MM.1S (cell line): ENCODE data around the gene HOMER2.

Experiments used
- DNase-seq: peaks from one replicate; pipeline ENCODE4 v3.0.0-alpha.2; 2015
- H2AFZ ChIP-seq: fragments of 300-600 bp; sonication (generic); 2 replicates; pipeline ENCODE4 v1.6.0; 2016; ENCODE audit warnings: antibody characterized with exemption, low read length
- H3F3A ChIP-seq: fragments of 300-600 bp; sonication (generic); 2 replicates; pipeline ENCODE4 v1.6.1; 2016; ENCODE audit warnings: mild to moderate bottlenecking, antibody characterized with exemption, low read length, moderate library complexity, mixed read lengths; ENCODE audit not compliant: insufficient read depth
- H3K27ac ChIP-seq: fragments of 300-600 bp; sonication (generic); 2 replicates; pipeline ENCODE4 v1.5.1; 2016; ENCODE audit warnings: mild to moderate bottlenecking, low read length
- H3K27me3 ChIP-seq: fragments of 300-600 bp; sonication (generic); replicated peaks from 2 replicates; pipeline ENCODE4 v1.6.0; 2016; ENCODE audit warnings: low read length; ENCODE audit not compliant: insufficient read depth
- H3K36me3 ChIP-seq: fragments of 300-600 bp; sonication (generic); replicated peaks from 2 replicates; pipeline ENCODE4 v1.6.1; 2016; ENCODE audit warnings: mild to moderate bottlenecking, low read length, mixed read lengths; ENCODE audit not compliant: insufficient read depth
- H3K4me1 ChIP-seq: fragments of 300-600 bp; sonication (generic); 2 replicates; pipeline ENCODE4 v1.6.1; 2016; ENCODE audit warnings: low read length, mixed read lengths
- H3K4me2 ChIP-seq: fragments of 300-600 bp; sonication (generic); 2 replicates; pipeline ENCODE4 v1.6.0; 2016; ENCODE audit warnings: low read depth, low read length
- H3K4me3 ChIP-seq: fragments of 300-600 bp; sonication (generic); 2 replicates; pipeline ENCODE4 v1.5.1; 2016; ENCODE audit warnings: low read length, mixed read lengths
- H3K79me2 ChIP-seq: fragments of 300-600 bp; sonication (generic); 2 replicates; pipeline ENCODE4 v1.6.1; 2016; ENCODE audit warnings: mixed run types, low read length, mixed read lengths
- H3K9ac ChIP-seq: fragments of 300-600 bp; sonication (generic); 2 replicates; pipeline ENCODE4 v1.6.1; 2016; ENCODE audit warnings: low read length, mixed read lengths
- H3K9me2 ChIP-seq: fragments of 300-600 bp; sonication (generic); replicated peaks from 2 replicates; pipeline ENCODE4 v1.6.1; 2016; ENCODE audit warnings: mild to moderate bottlenecking, low read length, mixed read lengths; ENCODE audit not compliant: insufficient read depth
- H3K9me3 ChIP-seq: fragments of 300-600 bp; sonication (generic); replicated peaks from 2 replicates; pipeline ENCODE4 v1.6.1; 2016; ENCODE audit warnings: mild to moderate bottlenecking, low read length, mixed read lengths; ENCODE audit not compliant: insufficient read depth
- H4K20me1 ChIP-seq: fragments of 300-600 bp; sonication (generic); 2 replicates; pipeline ENCODE4 v1.6.1; 2016; ENCODE audit warnings: mild to moderate bottlenecking, low read length, moderate library complexity, mixed read lengths; ENCODE audit not compliant: insufficient read depth
- CTCF ChIP-seq: fragments of 300-600 bp; sonication (generic); IDR thresholded peaks from 2 replicates; pipeline ENCODE4 v1.5.1; 2016; ENCODE audit warnings: antibody characterized with exemption, low read length, mixed read lengths
- EZH2 ChIP-seq: fragments of 300-600 bp; sonication (generic); optimal IDR thresholded peaks from 2 replicates; pipeline ENCODE3; 2017; ENCODE audit warnings: low read depth, mild to moderate bottlenecking, antibody characterized with exemption, low read length, mixed read lengths
- EZH2phosphoT487 ChIP-seq: fragments of 300-600 bp; sonication (generic); IDR thresholded peaks from 2 replicates; pipeline ENCODE4 v1.6.1; 2018; ENCODE audit warnings: antibody characterized with exemption, low read length

The HOMER2 gene

GRCh38 chr15:82951472-82952157, 905 bp downstream of the HOMER2 start:
- TF ChIP-seq EZH2phosphoT487 (no peak), EZH2 (no peak)
- Histone ChIP-seq H3K9me3 (no peaks in the 10 kb centered on the region), H2AFZ (0 out of 2 replicates have a peak overlapping the region, but pooled peaks have one; percentile 51), H3K79me2 (no peaks in the 10 kb centered on the region), H3K9me2 (no peaks in the 10 kb centered on the region), H3K36me3 (no peaks in the 10 kb centered on the region), H3K9ac (no peak overlapping the region), H3K27ac (no peak overlapping the region), H3K4me1 (peaks cover 25% of the 10 kb centered on the region), H3K4me3 (peak overlapping the region; percentile 58), H3K27me3 (peaks cover 12% of the 10 kb centered on the region), H3K4me2 (peak overlapping the region; percentile 81), H3F3A (peaks cover 17% of the 10 kb centered on the region), H4K20me1 (no peaks in the 10 kb centered on the region)
- DNase-seq, result no peak

GRCh38 chr15:82950746-82951370, 1.7 kb downstream of the HOMER2 start:
- H3K9me3 ChIP-seq, result no peaks in the 10 kb centered on the region
- H3K4me1 ChIP-seq, result peaks cover 25% of the 10 kb centered on the region
- H3K27ac ChIP-seq, result peak overlapping the region; percentile 35; the same call in 1 of the 2 replicates
- no peaks in the 10 kb centered on the region for H3K9me2 ChIP-seq
- no peak for TF ChIP-seq EZH2phosphoT487
- no peak for TF ChIP-seq CTCF
- TF ChIP-seq EZH2, result no peak
- H2AFZ ChIP-seq, result no peak overlapping the region
- peak overlapping the region; percentile 40 for H3K4me3 ChIP-seq
- H3K36me3 ChIP-seq, result no peaks in the 10 kb centered on the region
- peaks cover 17% of the 10 kb centered on the region for H3F3A ChIP-seq
- H4K20me1 ChIP-seq, result no peaks in the 10 kb centered on the region
- no peaks in the 10 kb centered on the region for H3K79me2 ChIP-seq
- peak; percentile 71 for DNase-seq
- H3K27me3 ChIP-seq, result peaks cover 12% of the 10 kb centered on the region
- peak overlapping the region; percentile 81 for H3K4me2 ChIP-seq
- H3K9ac ChIP-seq, result no peak overlapping the region; the same call in 1 of the 2 replicates

GRCh38 chr15:82950295-82950694, 2.2 kb downstream of the HOMER2 start:
- H3K9ac ChIP-seq, result no peak overlapping the region

More at GRCh38 chr15:82950295-82950694, 2.2 kb downstream of the HOMER2 start:
- Histone ChIP-seq H3K79me2 (no peaks in the 10 kb centered on the region), H3K27ac (peak overlapping the region; percentile 35; the same call in 1 of the 2 replicates), H3K36me3 (no peaks in the 10 kb centered on the region), H3F3A (peaks cover 17% of the 10 kb centered on the region), H3K9me2 (no peaks in the 10 kb centered on the region), H3K27me3 (peaks cover 12% of the 10 kb centered on the region), H3K9me3 (no peaks in the 10 kb centered on the region), H3K4me2 (peak overlapping the region; percentile 81), H4K20me1 (no peaks in the 10 kb centered on the region), H3K4me1 (peaks cover 25% of the 10 kb centered on the region), H3K4me3 (peak overlapping the region; percentile 40), H2AFZ (no peak overlapping the region)
- DNase-seq, result no peak
- TF ChIP-seq EZH2, result no peak
- TF ChIP-seq EZH2phosphoT487, result no peak
- TF ChIP-seq CTCF, result no peak
